HG02610 (cell line): Measurements from ENCODE around the gene NCOA3.

Source experiments
- ATAC-seq: cut with Tn5 transposase; IDR thresholded peaks from one replicate; pipeline ENCODE4 v1.9.1; 2021; ENCODE audit warnings: mild to moderate bottlenecking, moderate library complexity; ENCODE audit not compliant: unreplicated experiment

The NCOA3 gene

GRCh38 chr20:47676219-47676721 is 174.6 kb downstream of the NCOA3 start:
- ATAC-seq: no peak

- no peak for ATAC-seq
These were observed 175.4 kb downstream of the NCOA3 start for GRCh38 chr20:47676912-47677634.

GRCh38 chr20:47677635-47678453 is 176.2 kb downstream of the NCOA3 start:
- no peak for ATAC-seq

GRCh38 chr20:47678536-47678935 is 176.8 kb downstream of the NCOA3 start:
- ATAC-seq: no peak

- ATAC-seq: no peak
These were observed 177.8 kb downstream of the NCOA3 start for GRCh38 chr20:47679462-47679861.

GRCh38 chr20:47680804-47681529 is 179.3 kb downstream of the NCOA3 start:
- no peak for ATAC-seq

GRCh38 chr20:47682028-47682783 is 180.5 kb downstream of the NCOA3 start:
- ATAC-seq: no peak

GRCh38 chr20:47682916-47683315 is 181.2 kb downstream of the NCOA3 start:
- ATAC-seq: no peak

GRCh38 chr20:47684306-47685080 is 182.8 kb downstream of the NCOA3 start:
- no peak for ATAC-seq

- ATAC-seq: no peak
These were observed 184.9 kb downstream of the NCOA3 start for GRCh38 chr20:47686545-47686944.

- ATAC-seq: no peak
These were observed 185.7 kb downstream of the NCOA3 start for GRCh38 chr20:47687095-47687987.

- ATAC-seq: no peak
These were observed 187.0 kb downstream of the NCOA3 start for GRCh38 chr20:47688385-47689381.

GRCh38 chr20:47689731-47690130 is 188.0 kb downstream of the NCOA3 start:
- no peak for ATAC-seq

GRCh38 chr20:47691625-47692024 is 189.9 kb downstream of the NCOA3 start:
- no peak for ATAC-seq

GRCh38 chr20:47694021-47694818 is 192.5 kb downstream of the NCOA3 start:
- no peak for ATAC-seq

GRCh38 chr20:47696856-47697255 is 195.2 kb downstream of the NCOA3 start:
- ATAC-seq: no peak

- ATAC-seq: no peak
These were observed 196.5 kb downstream of the NCOA3 start for GRCh38 chr20:47698142-47698541.
